Activated CD8-positive, alpha-beta T cell treated with anti-CD3 and anti-CD28 coated beads for 36 hours (primary cell): ENCODE measurements around the gene GPR18. TPM values are rescaled to one million over a fixed set of nuclear protein-coding genes. Genes with fewer than 3 reads are reported as not detected.

Experiments used
- ATAC-seq: fragments of 200-7000 bp; cut with Tn5 transposase; one replicate; pipeline ENCODE4 v1.10.0; 2021; ENCODE audit warnings: mild to moderate bottlenecking, moderate library complexity
- CTCF ChIA-PET: fragments of 350-600 bp; sonication (Branson Sonifier 250); formaldehyde crosslinking; loops from one replicate; lab custom pipeline; 2021; ENCODE audit warnings: antibody characterized with exemption; lab: Charles Lee
- POLR2A ChIA-PET: fragments of 350-600 bp; sonication (Branson Sonifier 250); formaldehyde crosslinking; loops from one replicate; lab custom pipeline; 2021; ENCODE audit warnings: antibody characterized with exemption; lab: Charles Lee
- DNase-seq: peaks from one replicate; pipeline ENCODE4 v3.0.0-alpha.2; 2020
- H3K27ac Mint-ChIP-seq: one replicate; pipeline ENCODE4 v1.8.0; 2021; ENCODE audit warnings: mild to moderate bottlenecking, mixed read lengths
- H3K27me3 Mint-ChIP-seq: one replicate; pipeline ENCODE4 v1.8.0; 2021; ENCODE audit warnings: mixed read lengths
- H3K36me3 Mint-ChIP-seq: one replicate; pipeline ENCODE4 v1.8.0; 2021; ENCODE audit warnings: low read depth, mixed read lengths
- H3K4me1 Mint-ChIP-seq: one replicate; pipeline ENCODE4 v1.8.0; 2021; ENCODE audit warnings: low read depth, mixed read lengths
- H3K4me3 Mint-ChIP-seq: one replicate; pipeline ENCODE4 v1.8.0; 2021; ENCODE audit warnings: mild to moderate bottlenecking, moderate library complexity, mixed read lengths
- H3K9me3 Mint-ChIP-seq: one replicate; pipeline ENCODE4 v1.8.0; 2021; ENCODE audit warnings: mixed read lengths
- intact Hi-C: fragments of 100-400 bp; cut with micrococcal nuclease; formaldehyde crosslinking; loops from one replicate; pipeline ENCODE4 v1.10.0; 2022
- total RNA-seq, 2 experiments: library from RNA; stranded (reverse); gene quantifications; one replicate each; pipeline ENCODE4 v1.2.3, GENCODE V29; 2021
- TF ChIP-seq, protein P1 (sequence below): fragments of 200-600 bp; IDR thresholded peaks from one replicate; pipeline ENCODE4 v1.8.0; 2022; ENCODE audit warnings: antibody characterized with exemption, mild to moderate bottlenecking

Gene GPR18
- total RNA-seq, 2 experiments from 2014 or later = 11.4 to 11.6 TPM

DNA sequence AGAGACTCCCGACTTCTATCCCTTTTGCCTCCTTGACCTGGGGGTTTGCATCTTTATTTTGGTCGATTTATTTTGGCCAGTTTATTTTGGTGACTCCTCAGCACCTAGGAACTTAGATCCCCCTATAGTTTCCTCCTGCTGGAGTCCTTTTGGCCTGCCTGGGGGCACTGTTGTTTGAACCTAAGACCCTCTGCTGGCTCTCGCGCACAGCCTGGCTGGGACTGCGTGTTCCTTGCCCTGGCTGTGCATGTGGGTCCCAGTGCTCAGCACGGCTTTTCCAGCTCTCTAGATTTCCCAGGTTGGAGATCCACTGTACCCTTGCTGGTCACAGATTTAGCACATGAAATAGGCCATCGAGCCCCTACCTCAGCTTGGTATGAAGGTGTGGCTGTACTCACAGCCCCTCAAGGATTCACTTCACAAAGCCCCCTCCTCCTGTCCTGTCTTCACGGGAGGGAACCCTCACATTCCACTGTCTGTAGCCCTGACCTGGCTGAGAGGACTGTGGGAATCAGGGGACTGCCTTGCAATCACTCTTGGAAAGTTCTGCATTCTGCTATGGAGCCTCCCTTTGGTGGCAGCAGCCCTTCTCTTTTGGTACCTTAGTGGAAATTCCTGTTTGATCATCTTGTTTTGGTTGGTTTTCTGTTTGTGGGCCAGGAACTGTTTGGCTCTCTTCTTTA, 49.2 kb downstream of the GPR18 start:
- Mint-ChIP-seq H3K9me3 (no peaks in the 10 kb centered on the region), H3K36me3 (peaks cover 58% of the 10 kb centered on the region), H3K4me3 (no peak overlapping the region), H3K27me3 (no peaks in the 10 kb centered on the region), H3K27ac (peak overlapping the region; percentile 47), H3K4me1 (peaks cover 81% of the 10 kb centered on the region)
- CTCF ChIA-PET = interaction anchor here (1.9 to 12.7 kb wide), 2 partner anchors 32 to 58 kb away, joined by 6 to 168 read pairs; no protein-coding TSS in a partner anchor
- ATAC-seq (no peak), DNase-seq (no peak)
- intact Hi-C loops = no loop called here
- TF ChIP-seq, protein P1, sequence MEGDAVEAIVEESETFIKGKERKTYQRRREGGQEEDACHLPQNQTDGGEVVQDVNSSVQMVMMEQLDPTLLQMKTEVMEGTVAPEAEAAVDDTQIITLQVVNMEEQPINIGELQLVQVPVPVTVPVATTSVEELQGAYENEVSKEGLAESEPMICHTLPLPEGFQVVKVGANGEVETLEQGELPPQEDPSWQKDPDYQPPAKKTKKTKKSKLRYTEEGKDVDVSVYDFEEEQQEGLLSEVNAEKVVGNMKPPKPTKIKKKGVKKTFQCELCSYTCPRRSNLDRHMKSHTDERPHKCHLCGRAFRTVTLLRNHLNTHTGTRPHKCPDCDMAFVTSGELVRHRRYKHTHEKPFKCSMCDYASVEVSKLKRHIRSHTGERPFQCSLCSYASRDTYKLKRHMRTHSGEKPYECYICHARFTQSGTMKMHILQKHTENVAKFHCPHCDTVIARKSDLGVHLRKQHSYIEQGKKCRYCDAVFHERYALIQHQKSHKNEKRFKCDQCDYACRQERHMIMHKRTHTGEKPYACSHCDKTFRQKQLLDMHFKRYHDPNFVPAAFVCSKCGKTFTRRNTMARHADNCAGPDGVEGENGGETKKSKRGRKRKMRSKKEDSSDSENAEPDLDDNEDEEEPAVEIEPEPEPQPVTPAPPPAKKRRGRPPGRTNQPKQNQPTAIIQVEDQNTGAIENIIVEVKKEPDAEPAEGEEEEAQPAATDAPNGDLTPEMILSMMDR = no peak
- POLR2A ChIA-PET = no interaction called here

DNA sequence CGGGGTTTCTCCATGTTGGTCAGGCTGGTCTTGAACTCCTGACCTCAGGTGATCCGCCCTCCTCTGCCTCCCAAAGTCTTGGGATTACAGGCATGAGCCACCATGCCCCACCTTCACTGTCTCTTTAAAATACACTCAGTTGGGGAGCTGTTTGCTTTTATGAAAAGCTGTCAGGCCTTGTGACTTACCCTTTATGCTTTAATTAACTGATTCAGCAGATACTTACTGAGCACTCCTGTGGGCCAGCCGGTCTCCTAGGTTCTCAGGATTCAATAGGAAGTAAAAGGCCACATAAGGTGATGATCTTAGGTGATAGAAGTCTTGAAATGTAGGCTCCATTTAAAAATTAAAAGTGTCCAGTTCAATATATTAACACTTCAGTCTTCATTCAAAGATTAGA, 50.0 kb downstream of the GPR18 start:
- TF ChIP-seq, protein P1 = no peak
- DNase-seq (no peak), ATAC-seq (no peak)
- ChIA-PET POLR2A (no interaction called here), CTCF (interaction anchor here (1.9 to 12.7 kb wide), 2 partner anchors 31 to 59 kb away, joined by 6 to 168 read pairs; no protein-coding TSS in a partner anchor)
- no peak overlapping the region for H3K4me3 Mint-ChIP-seq
- H3K27me3 Mint-ChIP-seq = no peaks in the 10 kb centered on the region
- peaks cover 88% of the 10 kb centered on the region for H3K4me1 Mint-ChIP-seq
- H3K9me3 Mint-ChIP-seq = no peaks in the 10 kb centered on the region
- H3K36me3 Mint-ChIP-seq = peaks cover 62% of the 10 kb centered on the region
- no peak overlapping the region for H3K27ac Mint-ChIP-seq
- intact Hi-C loops = no loop called here

DNA sequence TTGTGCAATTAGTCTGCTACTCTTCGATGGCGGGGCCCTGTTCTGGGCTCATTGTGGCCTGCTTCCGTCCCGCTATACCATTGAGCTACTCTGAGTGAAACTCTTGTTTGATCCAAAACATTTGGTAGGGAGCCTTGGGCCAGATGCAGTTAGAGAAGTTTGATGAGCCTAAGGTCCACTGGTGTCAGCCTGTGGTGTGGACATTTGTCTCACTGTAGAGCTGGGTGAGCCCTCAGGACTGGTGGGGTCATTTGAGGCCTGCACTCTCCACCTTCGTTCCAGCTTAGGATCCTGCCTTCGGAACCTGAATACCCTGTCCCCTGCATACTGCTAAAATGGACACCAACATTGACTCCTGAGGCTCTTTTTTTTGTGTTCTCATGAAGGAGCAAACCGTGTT, 50.7 kb downstream of the GPR18 start:
- intact Hi-C loops = no loop called here
- ChIA-PET CTCF (interaction anchor here (0.9 to 12.7 kb wide), 4 partner anchors 31 to 60 kb away, joined by 4 to 168 read pairs (median 5); no protein-coding TSS in a partner anchor), POLR2A (interaction anchor here (0.7 to 1.4 kb wide), 3 partner anchors 11 to 52 kb away, joined by 3 read pairs; no protein-coding TSS in a partner anchor)
- no peak overlapping the region for H3K4me3 Mint-ChIP-seq
- ATAC-seq = no peak
- H3K36me3 Mint-ChIP-seq = peaks cover 62% of the 10 kb centered on the region
- H3K27ac Mint-ChIP-seq = no peak overlapping the region
- H3K27me3 Mint-ChIP-seq = no peaks in the 10 kb centered on the region
- TF ChIP-seq, protein P1 = no peak
- H3K9me3 Mint-ChIP-seq = no peaks in the 10 kb centered on the region
- DNase-seq = no peak
- peaks cover 88% of the 10 kb centered on the region for H3K4me1 Mint-ChIP-seq

DNA sequence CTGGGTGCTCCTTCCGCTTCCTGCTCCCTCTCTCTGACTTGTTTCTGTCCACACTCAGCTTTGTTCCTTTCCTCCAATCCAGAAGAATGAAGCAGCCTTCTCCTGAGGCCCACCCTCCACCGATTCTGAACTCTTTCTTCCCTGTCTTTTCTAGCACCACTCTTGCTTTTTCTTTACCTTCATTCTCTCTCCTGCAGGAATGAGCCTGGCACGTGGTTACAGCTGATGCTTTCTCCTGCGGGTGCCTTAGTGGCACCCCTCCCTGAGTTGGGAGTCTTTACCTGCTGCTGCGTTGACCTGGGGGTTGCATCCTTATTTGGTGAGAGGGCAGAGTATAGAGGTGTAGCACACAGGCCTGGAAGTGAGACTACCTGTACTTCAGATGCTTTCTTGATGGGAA, 51.3 kb downstream of the GPR18 start:
- no peak for DNase-seq
- Mint-ChIP-seq H3K4me3 (no peak overlapping the region), H3K4me1 (peaks cover 89% of the 10 kb centered on the region), H3K27me3 (no peaks in the 10 kb centered on the region), H3K9me3 (no peaks in the 10 kb centered on the region), H3K36me3 (peaks cover 63% of the 10 kb centered on the region), H3K27ac (no peak overlapping the region)
- ATAC-seq = no peak
- ChIA-PET CTCF (interaction anchor here (0.9 to 12.7 kb wide), 3 partner anchors 31 to 60 kb away, joined by 4 to 168 read pairs (median 4); no protein-coding TSS in a partner anchor), POLR2A (interaction anchor here (0.7 to 10.0 kb wide), 4 partner anchors 10 to 53 kb away, joined by 3 to 91 read pairs (median 3); no protein-coding TSS in a partner anchor)
- TF ChIP-seq, protein P1 = no peak
- intact Hi-C loops = no loop called here

DNA sequence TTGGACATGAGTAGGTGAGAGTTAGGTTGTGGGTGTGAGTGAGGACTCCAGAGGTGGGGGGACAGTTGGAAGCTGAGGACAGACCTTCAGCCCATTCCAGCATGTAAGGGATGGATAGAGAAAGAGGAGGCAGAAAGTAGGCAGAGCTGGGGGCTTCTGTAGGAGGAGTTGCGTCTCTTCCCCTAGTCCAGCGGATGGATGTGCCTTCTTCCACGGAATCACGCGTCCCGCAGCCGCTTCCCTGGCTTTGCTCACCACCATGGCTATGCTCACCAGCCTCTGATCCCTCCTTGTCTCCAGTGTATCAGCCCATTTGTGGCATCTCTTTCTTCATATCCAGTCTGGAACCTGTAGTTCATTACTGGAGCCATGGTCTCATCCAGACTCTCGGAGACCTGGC, 52.0 kb downstream of the GPR18 start:
- Mint-ChIP-seq H3K4me1 (peaks cover 82% of the 10 kb centered on the region), H3K9me3 (no peaks in the 10 kb centered on the region), H3K36me3 (peaks cover 62% of the 10 kb centered on the region), H3K4me3 (no peak overlapping the region), H3K27me3 (no peaks in the 10 kb centered on the region), H3K27ac (no peak overlapping the region)
- ChIA-PET CTCF (interaction anchor here (0.9 to 12.7 kb wide), 6 partner anchors 9 to 61 kb away, joined by 3 to 168 read pairs (median 4); no protein-coding TSS in a partner anchor), POLR2A (interaction anchor here (1.4 to 10.0 kb wide), 2 partner anchors 10 to 51 kb away, joined by 3 to 91 read pairs; no protein-coding TSS in a partner anchor)
- intact Hi-C loops = no loop called here
- ATAC-seq (no peak), DNase-seq (no peak)
- TF ChIP-seq, protein P1 = no peak
